H1 (cell line): Measurements from ENCODE around the gene BTBD18. TPM values are rescaled to one million over a fixed set of nuclear protein-coding genes. Genes with fewer than 3 reads are reported as not detected.
A peak's percentile ranks its signal among the peaks of the same experiment; 100 is the strongest.

ENCODE experiments used
- ATF3 ChIP-seq: IDR thresholded peaks from 2 replicates; pipeline ENCODE4 v1.6.1; 2011; ENCODE audit warnings: low read depth, mild to moderate bottlenecking, low read length; ENCODE audit not compliant: insufficient read depth
- CEBPB ChIP-seq: IDR thresholded peaks from 2 replicates; pipeline ENCODE4 v1.6.1; 2012; ENCODE audit warnings: low read depth, low read length
- E2F6 ChIP-seq: IDR thresholded peaks from 2 replicates; pipeline ENCODE4 v1.6.1; 2012; ENCODE audit warnings: inconsistent platforms
- FOSL1 ChIP-seq: IDR thresholded peaks from 2 replicates; pipeline ENCODE4 v1.6.1; 2011; ENCODE audit warnings: mild to moderate bottlenecking, low read depth, low read length, moderate library complexity; ENCODE audit not compliant: insufficient read depth
- GTF2F1 ChIP-seq: IDR thresholded peaks from 2 replicates; pipeline ENCODE4 v1.6.1; 2012; ENCODE audit warnings: low read depth, low read length, improper control_type of control experiment, borderline replicate concordance
- MAFK ChIP-seq: IDR thresholded peaks from 2 replicates; pipeline ENCODE4 v1.6.1; 2012; ENCODE audit warnings: low read depth, mild to moderate bottlenecking, improper control_type of control experiment, low read length
- NANOG ChIP-seq: IDR thresholded peaks from 2 replicates; pipeline ENCODE4 v1.6.1; 2011; ENCODE audit warnings: low read length, low read depth, mild to moderate bottlenecking, inconsistent platforms; ENCODE audit not compliant: insufficient read depth, poor library complexity, severe bottlenecking
- POLR2A ChIP-seq, 2 experiments: IDR thresholded peaks; 1 replicate in 1 of 2; 2 replicates in 1 of 2; pipeline ENCODE4 v1.6.1; 2011; ENCODE audit warnings: low read depth in 2 of 2, low read length in 2 of 2, mild to moderate bottlenecking in 2 of 2; ENCODE audit errors: control extremely low read depth in 1 of 2
- POLR2AphosphoS5 ChIP-seq: IDR thresholded peaks from 2 replicates; pipeline ENCODE4 v1.6.1; 2011; ENCODE audit warnings: low read depth, low read length
- RAD21 ChIP-seq, 2 experiments: IDR thresholded peaks in 1 of 2; conservative IDR thresholded peaks in 1 of 2; 2 replicates each; pipeline ENCODE4 v1.6.1; 2011; ENCODE audit warnings: low read depth in 2 of 2, low read length in 2 of 2, improper control_type of control experiment in 1 of 2, inconsistent platforms in 1 of 2, mild to moderate bottlenecking in 1 of 2, moderate library complexity in 1 of 2
- RXRA ChIP-seq: IDR thresholded peaks from 2 replicates; pipeline ENCODE4 v1.6.1; 2011; ENCODE audit warnings: low read depth, mild to moderate bottlenecking, low read length, moderate library complexity; ENCODE audit not compliant: insufficient read depth
- SAP30 ChIP-seq: fragments of 300-600 bp; sonication (generic); IDR thresholded peaks from 2 replicates; pipeline ENCODE4 v1.7.1; 2012; ENCODE audit warnings: low read length, moderate library complexity, mild to moderate bottlenecking, inconsistent platforms; ENCODE audit not compliant: insufficient read depth, insufficient replicate concordance
- SIN3A ChIP-seq, 2 experiments: IDR thresholded peaks in 1 of 2; conservative IDR thresholded peaks in 1 of 2; 2 replicates each; pipeline ENCODE4 v1.6.1; 2011 to 2012; ENCODE audit warnings: low read length in 2 of 2, improper control_type of control experiment in 1 of 2, low read depth in 1 of 2, mild to moderate bottlenecking in 1 of 2
- SP2 ChIP-seq: IDR thresholded peaks from 2 replicates; pipeline ENCODE4 v1.6.1; 2012; ENCODE audit warnings: mild to moderate bottlenecking, low read length, inconsistent platforms
- SRF ChIP-seq: IDR thresholded peaks from 2 replicates; pipeline ENCODE4 v1.6.1; 2011; ENCODE audit warnings: mild to moderate bottlenecking, low read depth, low read length, moderate library complexity
- TAF7 ChIP-seq: optimal IDR thresholded peaks from 2 replicates; pipeline ENCODE3; 2011; ENCODE audit warnings: low read depth, mild to moderate bottlenecking, inconsistent platforms, low read length, moderate library complexity, borderline replicate concordance
- TBP ChIP-seq: IDR thresholded peaks from 2 replicates; pipeline ENCODE4 v1.6.1; 2011; ENCODE audit warnings: low read depth, low read length, improper control_type of control experiment
- TEAD4 ChIP-seq: IDR thresholded peaks from 2 replicates; pipeline ENCODE4 v1.6.1; 2012; ENCODE audit warnings: low read depth, low read length, inconsistent platforms, mixed read lengths
- polyA plus RNA-seq, 7 experiments: library from polyadenylated mRNA; depleted of rRNA in 3 of 7; stranded (reverse) in 5 of 7; unstranded in 2 of 7; fragments of >200 nt in 5 of 7; fragments of 200-250 nt in 2 of 7; gene quantifications; 1 replicate in 5 of 7; 2 replicates in 1 of 7; 4 replicates in 1 of 7; pipeline versions ENCODE4 v1.2.1 to v1.2.3, GENCODE V29; 2011 to 2013; ENCODE audit warnings: missing spikeins in 2 of 7, mixed read lengths in 2 of 7
- total RNA-seq: library from RNA; stranded (reverse); fragmentation: NEBNext Ultra II Directional; extraction: Animal tissue kit (Norgen Biotek cat#: 25700); gene quantifications from 2 replicates; pipeline ENCODE4 v1.2.1, GENCODE V29; 2021

Gene BTBD18
- total and polyA plus RNA-seq, 2 of the 8 experiments (the other 6 are each of a cell fraction or from before 2014, with no cell fraction given): 0.03 TPM; not detected in 1

GRCh38 chr11:57763568-57763967 is 11.9 kb upstream of the BTBD18 start (continued):
- TF ChIP-seq RAD21 (IDR thresholded peaks at IDR 0.05 in 1 of 2, conservative IDR thresholded peaks at IDR 0.05 in 1 of 2; ENCODE audit: low read depth in 2 of 2, low read length in 2 of 2) (peak; percentile 27 to 29; a peak in 3 of 4 replicates), SP2 (no peak), MAFK (no peak), E2F6 (no peak), FOSL1 (no peak), TBP (no peak), POLR2A (IDR thresholded peaks at IDR 0.05; ENCODE audit: control extremely low read depth in 1 of 2, low read depth in 2 of 2, low read length in 2 of 2) (peak in 1 of 2 experiments; percentile 41; a peak in 1 of 3 replicates), CEBPB (no peak), POLR2AphosphoS5 (0 out of 2 replicates have a peak, but pooled peaks have one; percentile 15), TEAD4 (no peak), GTF2F1 (no peak), NANOG (no peak), SAP30 (no peak), SRF (no peak), SIN3A (conservative IDR thresholded peaks at IDR 0.05 in 1 of 2, IDR thresholded peaks at IDR 0.05 in 1 of 2; ENCODE audit: low read depth in 1 of 2, low read length in 2 of 2) (no peak; a peak in 1 of 4 replicates), TAF7 (peak; percentile 29), RXRA (no peak), ATF3 (no peak)
